ENCODE results near the gene MYRF.

Gene MYRF

GRCh38 chr11:61718046-61718531, 34.3 kb upstream of the MYRF start:
- Histone ChIP-seq H4K8ac (ENCODE audit: low read depth, low read length) (no peak overlapping the region), H3K27ac (replicated peaks; ENCODE audit: low read length) (no peak overlapping the region), H2BK5ac (ENCODE audit: low read length) (no peak overlapping the region), H3K9ac (ENCODE audit: low read depth, low read length, poor library complexity) (peak overlapping the region; percentile 44), H4K91ac (ENCODE audit: low read depth, low read length, poor library complexity) (peak overlapping the region; percentile 1), H2BK12ac (ENCODE audit: low read length) (no peak overlapping the region), H3K36me3 (replicated peaks in 1 of 2; ENCODE audit: control insufficient read depth in 2 of 2, insufficient read depth in 2 of 2, low read length in 2 of 2) (peaks cover 9 to 24% of the 10 kb centered on the region in 2 donors), H3K18ac (ENCODE audit: low read length) (peak overlapping the region; percentile 92), H2AFZ (ENCODE audit: low read length) (peak overlapping the region; percentile 99), H3K4me2 (ENCODE audit: insufficient read depth, low read length, poor library complexity, severe bottlenecking) (peak overlapping the region; percentile 43), H3K4ac (ENCODE audit: low read length) (no peak overlapping the region), H2BK15ac (ENCODE audit: low read length) (peak overlapping the region; percentile 0), H3K79me1 (ENCODE audit: low read depth, low read length) (no peaks in the 10 kb centered on the region), H3K4me1 (ENCODE audit: control insufficient read depth in 2 of 2, insufficient read depth in 1 of 2, low read depth in 1 of 2, low read length in 2 of 2) (peaks cover 25 to 35% of the 10 kb centered on the region in 2 donors), H3K27me3 (ENCODE audit: control insufficient read depth in 3 of 3, insufficient read depth in 3 of 3, low read depth in 1 of 3, low read length in 3 of 3) (no peaks in the 10 kb centered on the region), H3K4me3 (ENCODE audit: low read length in 2 of 2) (peak overlapping the region; percentile 57 to 71), H3K14ac (ENCODE audit: low read length) (peak overlapping the region; percentile 39), H3K23ac (ENCODE audit: low read depth, low read length, poor library complexity) (peak overlapping the region; percentile 1), H2AK5ac (ENCODE audit: low read depth, low read length) (peak overlapping the region; percentile 26), H2BK120ac (ENCODE audit: low read depth, low read length) (peak overlapping the region; percentile 28), H3K9me3 (replicated peaks in 1 of 2; ENCODE audit: control insufficient read depth in 2 of 2, insufficient read depth in 1 of 2, low read depth in 1 of 2, low read length in 2 of 2) (peaks cover 0 to 1% of the 10 kb centered on the region in 2 donors)
- no CpG with 5 or more reads among the region's 9 CpGs for WGBS, 2 donors (ENCODE audit: extremely low coverage in 2 of 2, insufficient read length in 2 of 2, insufficient replicate concordance in 1 of 2)
- DNase-seq (ENCODE audit: low spot score): no peak

- H2BK15ac ChIP-seq (ENCODE audit: low read length): peak overlapping the region; percentile 0
- peak overlapping the region; percentile 31 for H3K23ac ChIP-seq (ENCODE audit: low read depth, low read length, poor library complexity)
- H3K4me3 ChIP-seq (ENCODE audit: low read length in 2 of 2): peak overlapping the region; percentile 71 to 79
- H3K4ac ChIP-seq (ENCODE audit: low read length): peak overlapping the region; percentile 32
- peak overlapping the region; percentile 3 for H3K14ac ChIP-seq (ENCODE audit: low read length)
- peak overlapping the region; percentile 73 for H3K4me2 ChIP-seq (ENCODE audit: insufficient read depth, low read length, poor library complexity, severe bottlenecking)
- no peaks in the 10 kb centered on the region for H3K27me3 ChIP-seq (ENCODE audit: control insufficient read depth in 3 of 3, insufficient read depth in 3 of 3, low read depth in 1 of 3, low read length in 3 of 3)
- peak overlapping the region; percentile 99 for H2AFZ ChIP-seq (ENCODE audit: low read length)
- H3K9me3 ChIP-seq (replicated peaks in 1 of 2; ENCODE audit: control insufficient read depth in 2 of 2, insufficient read depth in 1 of 2, low read depth in 1 of 2, low read length in 2 of 2): peaks cover 0 to 1% of the 10 kb centered on the region in 2 donors
- no CpG with 5 or more reads among the region's 21 CpGs for whole genome bisulfite sequencing, 2 donors (ENCODE audit: extremely low coverage in 2 of 2, insufficient read length in 2 of 2, insufficient replicate concordance in 1 of 2)
- no peak overlapping the region for H4K8ac ChIP-seq (ENCODE audit: low read depth, low read length)
- H2AK5ac ChIP-seq (ENCODE audit: low read depth, low read length): peak overlapping the region; percentile 91
- peak overlapping the region; percentile 81 for H2BK120ac ChIP-seq (ENCODE audit: low read depth, low read length)
- H4K91ac ChIP-seq (ENCODE audit: low read depth, low read length, poor library complexity): no peak overlapping the region
- H3K79me1 ChIP-seq (ENCODE audit: low read depth, low read length): no peaks in the 10 kb centered on the region
- peaks cover 12 to 31% of the 10 kb centered on the region in 2 donors for H3K36me3 ChIP-seq (replicated peaks in 1 of 2; ENCODE audit: control insufficient read depth in 2 of 2, insufficient read depth in 2 of 2, low read length in 2 of 2)
- peak overlapping the region; percentile 95 for H3K18ac ChIP-seq (ENCODE audit: low read length)
- peak overlapping the region; percentile 42 for H2BK12ac ChIP-seq (ENCODE audit: low read length)
- peak; percentile 71 for DNase-seq (ENCODE audit: low spot score)
- H3K4me1 ChIP-seq (ENCODE audit: control insufficient read depth in 2 of 2, insufficient read depth in 1 of 2, low read depth in 1 of 2, low read length in 2 of 2): peaks cover 20 to 31% of the 10 kb centered on the region in 2 donors
- peak overlapping the region; percentile 26 for H2BK5ac ChIP-seq (ENCODE audit: low read length)
- H3K9ac ChIP-seq (ENCODE audit: low read depth, low read length, poor library complexity): peak overlapping the region; percentile 83
- no peak overlapping the region for H3K27ac ChIP-seq (replicated peaks; ENCODE audit: low read length)
Measured at GRCh38 chr11:61718621-61719302, 33.7 kb upstream of the MYRF start.

- Histone ChIP-seq H3K14ac (ENCODE audit: low read length) (no peak overlapping the region), H4K91ac (ENCODE audit: low read depth, low read length, poor library complexity) (no peak overlapping the region), H3K79me1 (ENCODE audit: low read depth, low read length) (no peaks in the 10 kb centered on the region), H3K4me3 (ENCODE audit: low read length in 2 of 2) (peak overlapping the region in 1 of 2 donors; percentile 71), H3K4ac (ENCODE audit: low read length) (no peak overlapping the region), H3K27me3 (ENCODE audit: control insufficient read depth in 3 of 3, insufficient read depth in 3 of 3, low read depth in 1 of 3, low read length in 3 of 3) (no peaks in the 10 kb centered on the region), H3K18ac (ENCODE audit: low read length) (no peak overlapping the region), H4K8ac (ENCODE audit: low read depth, low read length) (no peak overlapping the region), H2AK5ac (ENCODE audit: low read depth, low read length) (no peak overlapping the region), H3K4me2 (ENCODE audit: insufficient read depth, low read length, poor library complexity, severe bottlenecking) (no peak overlapping the region), H2BK12ac (ENCODE audit: low read length) (no peak overlapping the region), H3K36me3 (replicated peaks in 1 of 2; ENCODE audit: control insufficient read depth in 2 of 2, insufficient read depth in 2 of 2, low read length in 2 of 2) (peaks cover 16 to 43% of the 10 kb centered on the region in 2 donors), H2BK15ac (ENCODE audit: low read length) (no peak overlapping the region), H2BK5ac (ENCODE audit: low read length) (no peak overlapping the region), H3K4me1 (ENCODE audit: control insufficient read depth in 2 of 2, insufficient read depth in 1 of 2, low read depth in 1 of 2, low read length in 2 of 2) (peaks cover 17 to 23% of the 10 kb centered on the region in 2 donors), H2AFZ (ENCODE audit: low read length) (no peak overlapping the region), H3K9ac (ENCODE audit: low read depth, low read length, poor library complexity) (no peak overlapping the region), H3K23ac (ENCODE audit: low read depth, low read length, poor library complexity) (no peak overlapping the region), H3K9me3 (replicated peaks in 1 of 2; ENCODE audit: control insufficient read depth in 2 of 2, insufficient read depth in 1 of 2, low read depth in 1 of 2, low read length in 2 of 2) (peaks cover 0 to 1% of the 10 kb centered on the region in 2 donors), H2BK120ac (ENCODE audit: low read depth, low read length) (no peak overlapping the region), H3K27ac (replicated peaks; ENCODE audit: low read length) (no peak overlapping the region)
- no CpG with 5 or more reads among the region's 12 CpGs for WGBS, 2 donors (ENCODE audit: extremely low coverage in 2 of 2, insufficient read length in 2 of 2, insufficient replicate concordance in 1 of 2)
- DNase-seq (ENCODE audit: low spot score): no peak
Measured at GRCh38 chr11:61719978-61720377, 32.5 kb upstream of the MYRF start.

GRCh38 chr11:61720597-61720996, 31.8 kb upstream of the MYRF start:
- H3K36me3 ChIP-seq (replicated peaks in 1 of 2; ENCODE audit: control insufficient read depth in 2 of 2, insufficient read depth in 2 of 2, low read length in 2 of 2): peaks cover 16 to 49% of the 10 kb centered on the region in 2 donors
- peaks cover 17 to 23% of the 10 kb centered on the region in 2 donors for H3K4me1 ChIP-seq (ENCODE audit: control insufficient read depth in 2 of 2, insufficient read depth in 1 of 2, low read depth in 1 of 2, low read length in 2 of 2)
- H3K4ac ChIP-seq (ENCODE audit: low read length): no peak overlapping the region
- H3K4me3 ChIP-seq (ENCODE audit: low read length in 2 of 2): no peak overlapping the region
- no peak overlapping the region for H2BK12ac ChIP-seq (ENCODE audit: low read length)
- H3K23ac ChIP-seq (ENCODE audit: low read depth, low read length, poor library complexity): no peak overlapping the region
- H3K9me3 ChIP-seq (replicated peaks in 1 of 2; ENCODE audit: control insufficient read depth in 2 of 2, insufficient read depth in 1 of 2, low read depth in 1 of 2, low read length in 2 of 2): peaks cover 0 to 1% of the 10 kb centered on the region in 2 donors
- no peak overlapping the region for H3K27ac ChIP-seq (replicated peaks; ENCODE audit: low read length)
- no peak overlapping the region for H4K91ac ChIP-seq (ENCODE audit: low read depth, low read length, poor library complexity)
- H3K27me3 ChIP-seq (ENCODE audit: control insufficient read depth in 3 of 3, insufficient read depth in 3 of 3, low read depth in 1 of 3, low read length in 3 of 3): no peaks in the 10 kb centered on the region
- no peak overlapping the region for H3K14ac ChIP-seq (ENCODE audit: low read length)
- no peak overlapping the region for H3K4me2 ChIP-seq (ENCODE audit: insufficient read depth, low read length, poor library complexity, severe bottlenecking)
- H2AK5ac ChIP-seq (ENCODE audit: low read depth, low read length): no peak overlapping the region
- H2BK5ac ChIP-seq (ENCODE audit: low read length): no peak overlapping the region
- WGBS, 2 donors (ENCODE audit: extremely low coverage in 2 of 2, insufficient read length in 2 of 2, insufficient replicate concordance in 1 of 2): no CpG with 5 or more reads among the region's 20 CpGs
- no peak overlapping the region for H2BK120ac ChIP-seq (ENCODE audit: low read depth, low read length)
- H2BK15ac ChIP-seq (ENCODE audit: low read length): no peak overlapping the region
- no peak overlapping the region for H2AFZ ChIP-seq (ENCODE audit: low read length)
- H4K8ac ChIP-seq (ENCODE audit: low read depth, low read length): no peak overlapping the region
- H3K9ac ChIP-seq (ENCODE audit: low read depth, low read length, poor library complexity): no peak overlapping the region
- no peak for DNase-seq (ENCODE audit: low spot score)
- H3K79me1 ChIP-seq (ENCODE audit: low read depth, low read length): no peaks in the 10 kb centered on the region
- no peak overlapping the region for H3K18ac ChIP-seq (ENCODE audit: low read length)

Measured in neuronal stem cell (in vitro differentiated cells).